Fibroblast of lung (primary cell): ENCODE results near the gene TMEM201.

Source experiments
- CTCF ChIP-seq, 2 donors: IDR thresholded peaks in 1 of 2; conservative IDR thresholded peaks in 1 of 2; 1 replicate in 1 of 2; 2 replicates in 1 of 2; pipeline ENCODE4 v1.5.1; 2011 to 2012; ENCODE audit warnings: low read length in 2 of 2, control low read depth in 1 of 2, inconsistent platforms in 1 of 2, low read depth in 1 of 2, mild to moderate bottlenecking in 1 of 2
- EZH2 ChIP-seq: IDR thresholded peaks from 2 replicates; pipeline ENCODE4 v1.5.1; 2012; ENCODE audit warnings: low read length, control low read depth, mild to moderate bottlenecking; ENCODE audit errors: missing control alignments

- no peak for TF ChIP-seq CTCF (conservative IDR thresholded peaks at IDR 0.05 in 1 of 2, IDR thresholded peaks at IDR 0.05 in 1 of 2; ENCODE audit: low read depth in 1 of 2, low read length in 2 of 2)
- TF ChIP-seq EZH2 = no peak
These were observed 35.0 kb upstream of the TMEM201 start for GRCh38 chr1:9553736-9554144.
